HG03095 (cell line): Measurements from ENCODE around the gene INHBE.
"Not testable (repeated sequence)": the region's sequence is repeated elsewhere in the genome, so short reads cannot be mapped to it uniquely, and the experiment has no call there.

ENCODE experiments used
- ATAC-seq: cut with Tn5 transposase; IDR thresholded peaks from one replicate; pipeline ENCODE4 v1.9.1; 2021; ENCODE audit warnings: moderate library complexity; ENCODE audit not compliant: unreplicated experiment

The INHBE gene

DNA sequence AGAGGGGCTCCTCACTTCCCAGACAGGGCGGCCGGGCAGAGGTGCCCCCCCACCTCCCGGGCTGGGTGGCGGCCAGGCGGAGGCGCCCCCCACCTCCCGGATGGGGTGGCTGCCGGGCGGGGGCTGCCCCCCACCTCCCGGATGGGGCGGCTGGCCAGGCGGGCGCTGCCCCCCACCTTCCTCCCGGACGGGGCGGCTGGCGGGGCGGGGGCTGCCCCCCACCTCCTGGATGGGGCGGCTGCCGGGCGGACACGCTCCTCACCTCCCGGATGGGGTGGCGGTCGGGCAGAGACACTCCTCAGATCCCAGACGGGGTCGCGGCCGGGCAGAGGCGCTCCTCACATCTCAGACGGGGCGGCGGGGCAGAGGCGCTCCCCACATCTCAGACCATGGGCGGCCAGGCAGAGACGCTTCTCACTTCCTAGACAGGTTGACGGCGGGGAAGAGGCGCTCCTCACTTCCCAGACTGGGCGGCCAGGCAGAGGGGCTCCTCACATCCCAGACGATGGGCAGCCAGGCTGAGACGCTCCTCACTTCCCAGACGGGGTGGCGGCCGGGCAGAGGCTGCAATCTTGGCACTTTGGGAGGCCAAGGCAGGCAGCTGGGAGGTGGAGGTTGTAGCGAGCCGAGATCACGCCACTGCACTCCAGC, 40.1 kb downstream of the INHBE start:
- ATAC-seq, result not testable (repeated sequence)

DNA sequence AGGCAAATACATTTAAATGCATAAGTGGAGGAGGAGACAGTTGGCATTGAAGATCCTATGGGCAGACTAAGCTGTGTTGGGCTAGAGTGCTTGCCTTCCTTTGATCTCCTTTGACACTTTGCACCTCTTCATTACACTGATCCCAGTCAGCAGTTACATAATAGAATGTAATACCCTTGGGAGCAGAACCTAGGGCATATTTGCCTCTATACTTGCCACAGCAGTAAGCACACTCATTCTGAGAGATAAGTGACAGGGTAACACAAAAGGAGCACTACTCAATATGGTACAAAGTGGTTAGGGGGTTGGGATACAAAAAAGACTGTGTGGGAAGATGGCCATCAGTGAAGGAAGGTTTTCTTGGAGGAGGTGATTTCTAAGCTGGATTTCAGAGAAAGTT, 41.7 kb downstream of the INHBE start:
- ATAC-seq, result no peak

DNA sequence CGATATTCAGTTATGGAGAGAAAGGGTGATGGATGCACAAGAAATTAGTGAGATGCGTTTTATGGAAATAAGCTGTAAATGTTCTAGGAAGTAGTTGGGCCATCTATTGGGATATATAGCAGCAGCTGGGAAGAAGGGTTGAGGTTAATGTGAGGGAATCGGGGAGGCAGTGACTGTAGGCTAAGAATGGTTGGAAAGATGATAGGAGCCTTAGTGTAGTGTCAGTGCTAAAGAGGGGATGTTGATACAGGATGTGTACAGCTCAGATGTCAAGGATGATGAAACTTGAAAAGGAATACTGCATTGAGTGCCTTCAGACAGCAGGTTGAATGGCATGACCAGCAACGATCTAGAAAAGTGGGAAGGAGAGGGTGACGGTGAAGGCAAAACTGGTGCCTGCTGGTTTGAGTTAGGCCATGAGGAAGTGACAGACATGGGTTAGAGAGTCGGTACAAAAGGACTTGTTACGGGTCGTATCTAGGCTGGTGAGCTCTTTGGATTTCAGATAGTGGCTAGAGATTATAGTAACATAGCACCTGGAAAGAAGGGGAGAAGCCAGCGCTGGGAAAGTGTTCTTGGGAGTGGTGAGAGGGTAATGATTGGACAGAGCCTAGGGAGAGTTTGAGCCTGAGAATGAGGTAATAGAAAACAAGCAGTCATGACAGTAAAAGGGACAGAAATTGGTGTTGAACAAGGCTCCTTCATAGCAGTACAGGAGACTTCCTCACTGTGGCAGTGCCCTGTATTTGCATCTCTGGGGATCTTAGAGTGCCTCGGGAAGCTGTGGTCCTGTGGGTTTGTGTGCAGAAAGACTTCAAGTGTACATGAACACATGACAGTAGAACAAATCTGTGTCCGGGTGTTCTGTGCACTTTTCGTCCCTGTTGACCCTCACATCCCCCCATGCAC, 42.4 kb downstream of the INHBE start:
- ATAC-seq, result no peak

DNA sequence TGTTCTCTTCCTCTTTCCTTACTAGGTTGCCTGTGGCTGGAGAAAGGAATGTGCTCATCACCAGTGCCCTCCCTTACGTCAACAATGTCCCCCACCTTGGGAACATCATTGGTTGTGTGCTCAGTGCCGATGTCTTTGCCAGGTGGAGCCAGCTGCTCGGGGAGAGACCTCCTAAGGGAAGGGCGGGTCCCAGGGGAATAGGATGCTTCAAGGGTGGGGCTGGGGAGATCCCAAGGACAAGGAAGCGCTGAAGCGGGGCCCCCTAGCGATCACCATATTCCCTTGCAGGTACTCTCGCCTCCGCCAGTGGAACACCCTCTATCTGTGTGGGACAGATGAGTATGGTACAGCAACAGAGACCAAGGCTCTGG, 43.0 kb downstream of the INHBE start:
- no peak for ATAC-seq

DNA sequence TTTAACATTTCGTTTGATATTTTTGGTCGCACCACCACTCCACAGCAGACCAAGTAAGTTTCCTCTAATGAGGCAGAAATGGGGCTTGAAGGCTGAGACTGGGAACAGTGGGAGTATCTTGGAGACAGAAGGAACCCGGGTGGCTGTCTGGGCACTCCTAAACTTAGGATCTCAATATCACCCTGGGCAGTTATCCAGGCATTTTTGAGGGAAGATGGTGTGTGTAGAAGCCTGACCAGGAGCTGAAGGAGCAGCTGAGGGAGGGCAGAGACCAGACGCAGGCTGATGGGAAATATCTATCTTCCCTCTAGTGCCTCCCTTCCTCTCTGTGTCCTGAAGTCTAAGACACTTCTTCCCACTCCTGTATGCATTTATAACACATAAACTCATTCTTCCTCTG, 43.5 kb downstream of the INHBE start:
- no peak for ATAC-seq

DNA sequence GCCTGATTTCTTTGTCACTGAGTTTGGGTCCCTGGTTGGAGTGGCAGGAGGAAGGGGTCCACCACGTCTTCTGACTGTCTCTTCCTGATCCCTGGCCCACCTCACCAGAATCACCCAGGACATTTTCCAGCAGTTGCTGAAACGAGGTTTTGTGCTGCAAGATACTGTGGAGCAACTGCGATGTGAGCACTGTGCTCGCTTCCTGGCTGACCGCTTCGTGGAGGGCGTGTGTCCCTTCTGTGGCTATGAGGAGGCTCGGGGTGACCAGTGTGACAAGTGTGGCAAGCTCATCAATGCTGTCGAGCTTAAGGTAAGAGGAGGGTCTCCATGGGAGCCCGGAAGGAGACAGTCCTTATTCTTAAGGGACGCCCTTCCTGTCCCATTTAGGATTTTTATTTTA, 45.1 kb downstream of the INHBE start:
- ATAC-seq, result no peak

DNA sequence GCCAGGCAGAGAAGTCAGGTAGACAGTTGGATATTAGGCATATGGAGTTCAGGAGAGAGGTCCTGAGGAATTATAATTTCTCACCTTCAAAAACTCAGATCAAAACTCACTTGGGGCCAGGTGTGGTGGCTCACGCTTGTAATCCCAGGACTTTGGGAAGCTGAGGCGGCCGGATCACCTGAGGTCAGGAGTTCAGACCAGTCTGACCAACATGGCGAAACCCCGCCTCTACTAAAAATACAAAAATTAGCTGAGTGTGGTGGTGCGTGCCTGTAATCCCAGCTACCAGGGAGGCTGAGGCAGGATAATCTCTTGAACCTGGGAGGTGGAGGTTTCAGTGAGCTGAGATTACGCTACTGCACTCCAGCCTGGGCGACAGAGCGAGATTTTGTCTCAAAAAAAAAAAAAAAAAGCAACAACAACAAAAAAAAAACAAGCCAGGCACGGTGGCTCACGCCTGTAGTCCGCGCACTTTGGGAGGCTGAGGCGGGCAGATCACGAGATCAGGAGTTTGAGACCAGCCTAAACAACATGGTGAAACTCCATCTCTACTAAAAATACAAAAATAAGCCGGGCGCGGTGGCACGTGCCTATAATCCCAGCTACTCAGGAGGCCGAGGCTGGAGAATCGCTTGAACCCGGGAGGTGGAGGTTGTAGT, 47.3 kb downstream of the INHBE start:
- ATAC-seq, result not testable (repeated sequence)

DNA sequence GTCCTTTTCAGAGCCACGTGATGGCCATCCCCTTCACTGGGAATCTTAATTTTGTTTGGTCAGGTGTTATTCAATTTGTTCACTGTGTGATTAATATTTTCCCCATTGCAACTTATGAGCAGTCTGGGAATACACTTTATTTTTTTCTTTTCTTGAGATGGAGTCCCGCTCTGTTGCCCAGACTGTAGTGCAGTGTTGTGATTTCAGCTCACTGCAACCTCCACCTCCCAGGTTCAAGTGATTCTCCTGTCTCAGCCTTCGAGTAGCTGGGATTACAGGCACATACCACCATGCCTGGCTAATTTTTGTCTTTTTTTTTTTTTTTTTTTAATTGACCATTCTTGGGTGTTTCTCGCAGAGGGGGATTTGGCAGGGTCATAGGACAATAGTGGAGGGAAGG, 51.4 kb downstream of the INHBE start:
- not testable (repeated sequence) for ATAC-seq
